Measurements from ENCODE around the gene C16orf82. TPM values are rescaled to one million over a fixed set of nuclear protein-coding genes. Genes with fewer than 3 reads are reported as not detected.

Gene C16orf82
- total and polyA plus RNA-seq, 9 of the 15 experiments (the other 6 are each of a cell fraction or from before 2014, with no cell fraction given), result not detected

GRCh38 chr16:27108826-27109665 is 42.3 kb downstream of the C16orf82 start (continued):
- no peak for TF ChIP-seq REST (IDR thresholded peaks at IDR 0.05; ENCODE audit: borderline replicate concordance)
- TF ChIP-seq REST (CRISPR knock-in tag; IDR thresholded peaks at IDR 0.05; ENCODE audit: low read depth), result no peak
- no peak for TF ChIP-seq IRF9 (tag; IDR thresholded peaks at IDR 0.05)
- no peak for TF ChIP-seq THRAP3 (IDR thresholded peaks at IDR 0.05; ENCODE audit: borderline replicate concordance)
- no peak for TF ChIP-seq NCOA1 (IDR thresholded peaks at IDR 0.05; ENCODE audit: low read depth)
- no peak for TF ChIP-seq DIDO1 (tag; IDR thresholded peaks at IDR 0.05; ENCODE audit: low read depth)
- TF ChIP-seq FOXM1 (IDR thresholded peaks at IDR 0.05; ENCODE audit: low read depth), result no peak
- TF ChIP-seq FOXM1 (CRISPR knock-in tag; IDR thresholded peaks at IDR 0.05; ENCODE audit: low read depth), result no peak
- TF ChIP-seq ZBTB17 (CRISPR knock-in tag; IDR thresholded peaks at IDR 0.05), result no peak
- TF ChIP-seq PTTG1 (tag; IDR thresholded peaks at IDR 0.05; ENCODE audit: low read depth), result no peak
- TF ChIP-seq HDAC1 (IDR thresholded peaks at IDR 0.05), result 0 out of 4 replicates have a peak, but pooled peaks of 1 of the 2 experiments have one; percentile 26
- TF ChIP-seq OTX1 (CRISPR knock-in tag; IDR thresholded peaks at IDR 0.05), result no peak
- TF ChIP-seq ZNF41 (CRISPR knock-in tag; conservative IDR thresholded peaks at IDR 0.05), result no peak
- no peak for TF ChIP-seq CHD2 (IDR thresholded peaks at IDR 0.05; ENCODE audit: low read depth, low read length)
- peak; percentile 99 for TF ChIP-seq ZNF512 (tag; IDR thresholded peaks at IDR 0.05)
- TF ChIP-seq PHB2 (IDR thresholded peaks at IDR 0.05; ENCODE audit: low read depth), result 0 out of 2 replicates have a peak, but pooled peaks have one; percentile 7
- TF ChIP-seq POLR2AphosphoS5 (IDR thresholded peaks at IDR 0.05; ENCODE audit: control insufficient read depth, insufficient read depth, low read depth, low read length), result no peak
- TF ChIP-seq ZNF232 (CRISPR knock-in tag; IDR thresholded peaks at IDR 0.05), result no peak
